ENCODE data around the gene LITAFD.
"Not testable (repeated sequence)": the region's sequence is repeated elsewhere in the genome, so short reads cannot be mapped to it uniquely, and the experiment has no call there.

The LITAFD gene

DNA sequence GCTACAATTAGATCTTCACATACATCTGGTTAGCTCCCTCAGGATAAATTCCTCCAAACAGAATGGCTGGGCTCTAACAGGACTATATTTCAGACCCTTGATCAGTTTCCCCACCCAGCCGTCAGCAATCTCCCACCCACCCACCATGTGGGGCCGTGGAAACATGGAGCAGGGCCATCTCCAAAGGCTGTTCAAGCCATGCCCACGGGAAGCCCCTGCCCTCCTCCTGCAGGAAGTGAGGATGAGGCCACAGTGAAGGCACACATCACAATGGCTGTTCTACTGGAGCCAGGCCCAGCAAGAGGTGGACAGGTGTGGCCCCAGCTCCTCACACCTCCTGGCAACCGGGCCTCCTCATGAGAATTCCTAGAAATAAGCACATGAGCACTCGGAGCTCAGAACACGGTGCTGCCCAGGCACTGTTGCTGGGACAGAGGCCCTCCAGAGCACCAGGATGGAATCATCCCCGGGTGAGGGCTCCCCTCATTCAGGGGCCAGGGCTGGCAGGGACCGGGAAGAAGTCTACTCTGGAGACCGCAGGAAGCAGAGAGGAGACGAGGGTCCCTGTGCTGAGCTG lies at the start of gene LITAFD:
Gene LITAFD (plus strand): TSS at position 311 of the 577 bp plus-strand sequence. CDS start 2,005 bp downstream, outside the sequence.
- no peak for DNase-seq (ENCODE audit: low read depth)
- TF ChIP-seq, protein P1, sequence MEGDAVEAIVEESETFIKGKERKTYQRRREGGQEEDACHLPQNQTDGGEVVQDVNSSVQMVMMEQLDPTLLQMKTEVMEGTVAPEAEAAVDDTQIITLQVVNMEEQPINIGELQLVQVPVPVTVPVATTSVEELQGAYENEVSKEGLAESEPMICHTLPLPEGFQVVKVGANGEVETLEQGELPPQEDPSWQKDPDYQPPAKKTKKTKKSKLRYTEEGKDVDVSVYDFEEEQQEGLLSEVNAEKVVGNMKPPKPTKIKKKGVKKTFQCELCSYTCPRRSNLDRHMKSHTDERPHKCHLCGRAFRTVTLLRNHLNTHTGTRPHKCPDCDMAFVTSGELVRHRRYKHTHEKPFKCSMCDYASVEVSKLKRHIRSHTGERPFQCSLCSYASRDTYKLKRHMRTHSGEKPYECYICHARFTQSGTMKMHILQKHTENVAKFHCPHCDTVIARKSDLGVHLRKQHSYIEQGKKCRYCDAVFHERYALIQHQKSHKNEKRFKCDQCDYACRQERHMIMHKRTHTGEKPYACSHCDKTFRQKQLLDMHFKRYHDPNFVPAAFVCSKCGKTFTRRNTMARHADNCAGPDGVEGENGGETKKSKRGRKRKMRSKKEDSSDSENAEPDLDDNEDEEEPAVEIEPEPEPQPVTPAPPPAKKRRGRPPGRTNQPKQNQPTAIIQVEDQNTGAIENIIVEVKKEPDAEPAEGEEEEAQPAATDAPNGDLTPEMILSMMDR (conservative IDR thresholded peaks at IDR 0.05; ENCODE audit: low read depth, low read length) = no peak
- no peak within 1 kb of the TSS for H3K4me3 ChIP-seq (ENCODE audit: low read length)

- TF ChIP-seq, protein P1 (conservative IDR thresholded peaks at IDR 0.05; ENCODE audit: low read depth, low read length) = no peak
Measured at GRCh38 chr16:8832717-8833105, 49.4 kb upstream of the LITAFD start.

DNA sequence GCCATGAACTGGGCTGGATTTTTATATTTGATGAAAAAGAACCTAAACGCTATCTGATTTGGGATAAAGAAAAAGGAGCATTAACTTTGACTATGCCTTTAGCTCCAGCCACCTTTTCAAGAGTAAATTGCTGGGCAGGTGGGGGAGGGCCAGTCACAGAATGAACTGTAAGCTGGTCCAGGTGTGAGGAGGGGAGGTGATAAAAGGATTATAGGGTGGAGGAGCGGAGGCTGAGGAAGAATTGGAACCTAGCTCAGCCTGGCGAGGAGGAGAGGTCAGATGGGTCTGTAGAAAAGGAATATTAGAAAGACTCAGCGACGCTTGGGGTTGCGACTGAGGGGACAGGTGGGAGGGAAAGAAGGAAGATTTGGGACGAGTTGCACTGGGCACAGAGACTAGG lies 45.4 kb upstream of the LITAFD start:
- H3K4me3 ChIP-seq (ENCODE audit: low read length); DNase-seq (ENCODE audit: low read depth): not testable (repeated sequence)

More at GRCh38 chr16:8832717-8833105, 49.4 kb upstream of the LITAFD start:
- H3K4me3 ChIP-seq (ENCODE audit: low read length) = no peak overlapping the region
- DNase-seq (ENCODE audit: low read depth) = no peak

GRCh38 chr16:8837594-8837993 lies 44.6 kb upstream of the LITAFD start:
- H3K4me3 ChIP-seq (ENCODE audit: low read length) = not testable (repeated sequence)

DNA sequence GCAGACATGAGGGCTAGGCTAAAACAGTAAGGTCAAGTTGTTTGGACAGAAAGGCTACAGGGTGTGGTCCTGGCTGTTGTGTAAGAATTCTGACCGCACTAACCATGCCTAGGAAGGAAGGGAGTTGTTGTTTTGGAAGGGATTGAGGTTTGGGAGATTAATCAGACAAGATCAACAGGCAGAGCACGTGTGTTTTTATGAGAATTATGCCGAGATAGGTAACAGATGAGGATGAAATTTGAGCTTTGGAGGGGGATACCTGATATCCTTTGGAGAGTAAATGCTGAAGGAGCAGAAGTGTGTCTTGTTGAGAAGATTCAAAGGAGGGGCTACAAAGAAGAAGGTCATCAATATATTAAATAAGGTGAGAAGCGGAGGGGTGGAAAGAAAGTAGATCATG lies 40.1 kb upstream of the LITAFD start:
- not testable (repeated sequence) for H3K4me3 ChIP-seq (ENCODE audit: low read length); DNase-seq (ENCODE audit: low read depth)

More at GRCh38 chr16:8837594-8837993, 44.6 kb upstream of the LITAFD start:
- not testable (repeated sequence) for DNase-seq (ENCODE audit: low read depth)

- not testable (repeated sequence) for DNase-seq (ENCODE audit: low read depth); H3K4me3 ChIP-seq (ENCODE audit: low read length)
Measured at GRCh38 chr16:8843296-8843695, 38.9 kb upstream of the LITAFD start.

DNA sequence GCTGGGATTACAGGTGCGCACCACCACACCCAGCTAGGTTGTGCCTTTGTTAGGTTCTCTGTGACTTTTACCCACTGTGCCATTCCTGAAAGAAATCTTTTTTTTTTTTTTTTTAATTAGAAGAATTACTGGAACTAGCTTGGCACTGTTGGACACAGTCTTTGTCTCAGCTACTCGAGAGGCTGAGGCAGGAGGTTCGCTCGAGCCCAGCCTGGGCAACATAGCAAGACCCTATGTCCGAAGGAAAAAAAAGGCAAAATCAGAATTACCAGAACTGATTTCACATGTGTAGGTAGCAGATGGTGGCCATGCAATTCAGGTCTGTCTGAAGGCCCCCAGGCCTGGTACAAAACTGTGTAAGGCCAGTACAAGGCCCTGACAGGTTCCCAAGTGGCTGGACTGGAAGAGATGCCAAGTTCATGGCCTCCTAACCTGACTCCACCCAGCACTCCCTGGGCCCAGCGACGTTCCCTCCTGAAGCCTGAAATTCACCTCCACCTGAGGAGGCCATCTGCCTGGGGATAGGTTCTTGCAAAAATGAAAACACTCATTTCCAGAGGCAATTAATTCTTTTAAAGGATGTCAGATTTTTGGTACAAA lies 36.4 kb upstream of the LITAFD start:
- H3K4me3 ChIP-seq (ENCODE audit: low read length) = no peak overlapping the region
- no peak for DNase-seq (ENCODE audit: low read depth)
- TF ChIP-seq, protein P1 (conservative IDR thresholded peaks at IDR 0.05; ENCODE audit: low read depth, low read length) = no peak

DNA sequence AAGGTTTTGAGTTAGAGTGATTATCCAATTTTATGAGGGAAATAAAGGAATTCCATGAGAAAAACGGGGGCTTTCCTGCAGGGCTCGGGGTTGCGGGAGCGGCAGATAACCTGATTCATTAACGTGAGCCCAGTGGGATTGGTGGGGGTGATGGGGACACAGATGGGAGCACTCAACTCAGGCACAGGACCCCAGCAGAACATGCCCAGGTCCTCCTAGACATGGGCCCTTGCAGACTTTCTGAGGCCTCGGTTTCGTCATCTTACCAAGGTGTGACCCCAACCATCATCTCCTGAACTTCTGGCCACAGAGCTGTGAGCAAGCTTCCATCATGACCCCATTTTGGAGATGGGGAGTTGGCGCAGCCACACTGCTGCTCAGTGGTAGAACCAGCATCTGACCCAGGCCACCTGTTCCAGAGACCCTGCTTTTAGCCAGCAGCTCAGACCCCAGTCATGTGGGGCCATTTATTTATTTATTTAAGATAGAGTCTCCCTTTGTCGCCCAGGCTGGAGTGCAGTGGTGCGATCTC lies 35.7 kb upstream of the LITAFD start:
- no peak overlapping the region for H3K4me3 ChIP-seq (ENCODE audit: low read length)
- no peak for DNase-seq (ENCODE audit: low read depth)
- TF ChIP-seq, protein P1 (conservative IDR thresholded peaks at IDR 0.05; ENCODE audit: low read depth, low read length) = no peak

DNA sequence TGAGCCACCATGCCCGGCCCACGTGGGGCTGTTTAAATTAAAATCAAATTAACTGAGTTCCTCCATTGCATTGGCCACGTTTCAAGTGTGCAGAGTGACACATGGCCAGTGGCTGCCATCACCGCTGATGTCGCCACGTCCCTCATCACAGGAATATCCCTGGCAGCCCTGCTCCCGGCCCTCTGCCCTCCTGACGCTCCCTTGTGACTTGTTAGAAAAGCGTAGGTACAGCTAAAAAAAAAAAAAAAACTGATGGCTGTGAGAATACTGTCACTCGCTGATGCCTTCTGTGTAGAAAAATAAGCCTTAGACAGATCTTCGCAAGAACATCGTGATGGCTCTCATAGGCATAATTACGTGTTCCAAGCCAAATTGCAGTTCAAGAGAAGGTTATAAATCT lies 35.0 kb upstream of the LITAFD start:
- DNase-seq (ENCODE audit: low read depth) = no peak
- TF ChIP-seq, protein P1 (conservative IDR thresholded peaks at IDR 0.05; ENCODE audit: low read depth, low read length) = no peak
- no peak overlapping the region for H3K4me3 ChIP-seq (ENCODE audit: low read length)

Measured in retinal pigment epithelial cell (primary cell).